ENCODE results near the gene STK10.

GRCh38 chr5:172148381-172148780, 39.6 kb downstream of the STK10 start:
- TF ChIP-seq, protein P1, sequence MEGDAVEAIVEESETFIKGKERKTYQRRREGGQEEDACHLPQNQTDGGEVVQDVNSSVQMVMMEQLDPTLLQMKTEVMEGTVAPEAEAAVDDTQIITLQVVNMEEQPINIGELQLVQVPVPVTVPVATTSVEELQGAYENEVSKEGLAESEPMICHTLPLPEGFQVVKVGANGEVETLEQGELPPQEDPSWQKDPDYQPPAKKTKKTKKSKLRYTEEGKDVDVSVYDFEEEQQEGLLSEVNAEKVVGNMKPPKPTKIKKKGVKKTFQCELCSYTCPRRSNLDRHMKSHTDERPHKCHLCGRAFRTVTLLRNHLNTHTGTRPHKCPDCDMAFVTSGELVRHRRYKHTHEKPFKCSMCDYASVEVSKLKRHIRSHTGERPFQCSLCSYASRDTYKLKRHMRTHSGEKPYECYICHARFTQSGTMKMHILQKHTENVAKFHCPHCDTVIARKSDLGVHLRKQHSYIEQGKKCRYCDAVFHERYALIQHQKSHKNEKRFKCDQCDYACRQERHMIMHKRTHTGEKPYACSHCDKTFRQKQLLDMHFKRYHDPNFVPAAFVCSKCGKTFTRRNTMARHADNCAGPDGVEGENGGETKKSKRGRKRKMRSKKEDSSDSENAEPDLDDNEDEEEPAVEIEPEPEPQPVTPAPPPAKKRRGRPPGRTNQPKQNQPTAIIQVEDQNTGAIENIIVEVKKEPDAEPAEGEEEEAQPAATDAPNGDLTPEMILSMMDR (IDR thresholded peaks at IDR 0.05): no peak
- no peak for TF ChIP-seq POLR2A (IDR thresholded peaks at IDR 0.05)
- no peak for TF ChIP-seq POLR2AphosphoS5 (IDR thresholded peaks at IDR 0.05)
- no peak for TF ChIP-seq EP300 (IDR thresholded peaks at IDR 0.05)
